Stimulated activated CD4-positive, alpha-beta T cell treated with anti-CD3 and anti-CD28 coated beads, Interleukin-12 subunit alpha, Interleukin-12 subunit beta, amount 100 ng/mL, for 24 hours (primary cell): Measurements from ENCODE around the gene NCAN.
A peak's percentile ranks its signal among the peaks of the same experiment; 100 is the strongest.
"Not testable (repeated sequence)": the region's sequence is repeated elsewhere in the genome, so short reads cannot be mapped to it uniquely, and the experiment has no call there.

Experiments
- DNase-seq, 2 experiments: peaks; one replicate each; pipeline ENCODE4 v3.0.0-alpha.2; 2020; ENCODE audit warnings: low read depth in 2 of 2

The NCAN gene

DNA sequence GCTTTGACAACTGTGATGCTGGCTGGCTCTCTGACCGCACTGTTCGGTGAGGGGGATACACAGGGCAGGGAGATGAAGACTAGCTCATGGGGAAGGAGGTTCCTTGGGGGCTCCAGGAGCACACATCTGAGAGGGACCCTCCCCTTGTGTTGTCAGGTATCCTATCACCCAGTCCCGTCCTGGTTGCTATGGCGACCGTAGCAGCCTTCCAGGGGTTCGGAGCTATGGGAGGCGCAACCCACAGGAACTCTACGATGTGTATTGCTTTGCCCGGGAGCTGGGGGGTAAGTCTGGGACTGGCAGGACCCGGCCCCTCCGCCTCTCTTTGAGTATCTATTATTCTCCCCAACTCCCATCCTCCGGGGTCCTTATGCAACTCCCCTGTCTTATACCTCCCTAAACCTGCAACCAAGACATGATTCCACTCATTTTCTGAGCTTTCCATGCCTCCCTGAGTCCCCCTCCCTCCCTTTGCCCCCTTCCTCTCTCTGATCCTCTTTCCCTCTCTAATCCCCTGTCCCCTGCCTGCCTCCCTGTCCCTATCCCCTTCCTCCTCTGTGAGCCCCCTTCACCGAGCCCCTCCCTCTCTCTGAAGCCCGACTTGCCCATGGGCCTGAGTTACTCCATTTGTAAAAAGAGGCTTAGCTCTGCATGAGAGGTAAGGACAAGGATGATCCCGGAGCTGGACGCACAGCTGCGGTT lies 12.5 kb downstream of the NCAN start:
- DNase-seq = no peak

- DNase-seq = peak; percentile 46 to 68
Observed at GRCh38 chr19:19224852-19225494, 13.2 kb downstream of the NCAN start.

- no peak for DNase-seq
Observed at GRCh38 chr19:19226204-19226603, 14.4 kb downstream of the NCAN start.

GRCh38 chr19:19226663-19227062 lies 14.9 kb downstream of the NCAN start:
- DNase-seq = no peak

- DNase-seq = no peak
Observed at GRCh38 chr19:19227217-19227616, 15.5 kb downstream of the NCAN start.

GRCh38 chr19:19229701-19230100 lies 17.9 kb downstream of the NCAN start:
- no peak for DNase-seq

- DNase-seq = no peak
Observed at GRCh38 chr19:19230999-19231398, 19.2 kb downstream of the NCAN start.

DNA sequence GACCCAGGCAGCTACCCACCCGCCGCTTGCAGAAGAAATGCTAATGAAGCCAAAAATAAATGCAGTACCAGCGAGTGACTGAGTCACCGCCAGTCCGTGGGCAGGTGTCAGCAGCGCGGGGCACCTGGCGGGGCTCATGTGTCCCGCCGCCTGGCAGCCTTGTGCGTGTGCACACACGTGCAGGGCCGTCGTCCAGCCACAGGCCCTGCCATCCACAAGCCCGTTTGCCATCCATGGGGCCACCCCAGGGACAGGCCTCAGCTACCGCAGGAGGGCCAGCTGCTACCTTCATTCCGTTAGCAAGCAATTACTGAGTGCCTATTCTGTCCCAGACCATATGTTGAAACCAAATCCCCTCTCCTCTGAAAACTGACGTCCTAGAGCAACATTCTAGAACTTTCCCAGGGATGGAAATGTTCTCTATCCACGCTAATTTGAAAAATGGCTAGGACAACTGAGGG lies 20.5 kb downstream of the NCAN start:
- no peak for DNase-seq

DNA sequence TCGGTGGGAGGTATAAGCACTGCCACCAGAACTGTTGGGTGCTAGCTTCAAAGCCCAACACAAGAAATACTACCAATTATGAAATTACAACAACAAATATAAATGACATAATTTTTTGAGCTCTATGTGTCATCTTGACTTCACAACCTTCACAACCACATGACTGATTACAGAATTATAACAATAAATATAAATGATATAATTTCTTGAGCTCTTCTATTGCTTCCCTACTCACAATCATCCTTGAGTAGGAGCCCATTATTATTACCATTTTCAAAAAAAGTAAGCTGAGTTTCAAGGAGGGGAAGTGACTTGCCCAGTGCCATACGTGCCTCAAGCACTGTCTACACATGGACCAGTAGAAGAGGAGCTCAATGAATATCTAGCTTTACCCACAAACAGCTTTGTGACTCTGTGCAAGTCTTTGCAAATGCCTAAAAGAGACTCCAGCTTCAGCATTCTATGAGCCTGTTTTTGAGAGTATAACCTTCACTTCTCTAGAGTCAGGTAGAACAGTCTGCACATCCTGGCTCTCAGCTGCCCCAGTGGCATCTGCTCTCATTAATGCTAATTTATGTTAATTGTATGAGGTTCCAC lies 22.6 kb downstream of the NCAN start:
- DNase-seq = no peak

DNA sequence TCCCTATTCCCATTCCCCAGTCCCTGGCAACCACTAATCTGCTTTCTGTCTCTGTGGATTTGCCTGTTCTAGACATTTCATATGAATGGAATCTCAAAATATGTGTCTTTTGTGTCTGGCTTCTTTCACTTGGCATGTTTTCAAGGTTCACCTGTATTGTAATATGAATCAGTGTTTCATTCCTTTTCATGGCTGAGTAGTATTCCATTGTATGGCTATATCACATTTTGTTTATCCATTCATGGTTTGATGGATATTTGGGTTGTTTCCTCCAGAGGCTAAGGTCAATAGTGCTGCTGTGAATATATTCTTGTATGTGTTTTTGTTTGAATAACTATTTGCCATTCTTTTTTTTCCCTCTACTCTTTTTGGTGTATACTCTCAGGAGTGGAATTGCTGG lies 24.4 kb downstream of the NCAN start:
- no peak for DNase-seq

DNA sequence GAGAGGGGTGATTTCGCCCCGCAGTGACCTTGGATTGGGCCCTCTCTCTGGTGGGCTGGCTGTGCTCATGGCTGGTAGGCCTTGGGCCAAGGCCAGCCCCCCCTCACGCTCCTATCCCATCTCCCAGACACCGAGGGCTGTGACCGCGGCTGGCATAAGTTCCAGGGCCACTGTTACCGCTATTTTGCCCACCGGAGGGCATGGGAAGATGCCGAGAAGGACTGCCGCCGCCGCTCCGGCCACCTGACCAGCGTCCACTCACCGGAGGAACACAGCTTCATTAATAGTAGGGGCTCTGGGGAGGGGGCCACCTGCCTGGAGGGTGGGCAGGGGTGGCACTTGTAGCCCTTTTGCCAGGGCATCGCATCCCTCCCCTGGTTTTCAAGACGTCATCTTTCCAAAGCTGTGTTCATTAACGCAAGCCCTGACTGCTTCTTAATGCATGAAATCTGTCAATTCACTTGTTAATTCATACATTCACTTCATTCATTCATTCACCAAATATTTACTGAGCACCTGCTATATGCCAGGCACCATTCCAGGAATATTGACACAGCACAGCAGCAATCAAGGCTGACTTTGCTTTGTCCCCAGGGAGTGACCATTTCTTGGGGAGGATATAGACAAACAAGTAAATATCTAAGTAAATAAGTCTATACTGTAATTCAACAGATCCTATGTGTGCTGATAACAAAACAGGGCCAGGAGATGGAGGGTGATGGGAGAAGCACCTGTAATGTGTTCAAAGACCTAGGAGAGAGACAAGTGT lies 26.6 kb downstream of the NCAN start:
- DNase-seq = no peak

- DNase-seq = no peak
Observed at GRCh38 chr19:19239675-19240074, 27.9 kb downstream of the NCAN start.

- DNase-seq = no peak
Observed at GRCh38 chr19:19240476-19240875, 28.7 kb downstream of the NCAN start.

DNA sequence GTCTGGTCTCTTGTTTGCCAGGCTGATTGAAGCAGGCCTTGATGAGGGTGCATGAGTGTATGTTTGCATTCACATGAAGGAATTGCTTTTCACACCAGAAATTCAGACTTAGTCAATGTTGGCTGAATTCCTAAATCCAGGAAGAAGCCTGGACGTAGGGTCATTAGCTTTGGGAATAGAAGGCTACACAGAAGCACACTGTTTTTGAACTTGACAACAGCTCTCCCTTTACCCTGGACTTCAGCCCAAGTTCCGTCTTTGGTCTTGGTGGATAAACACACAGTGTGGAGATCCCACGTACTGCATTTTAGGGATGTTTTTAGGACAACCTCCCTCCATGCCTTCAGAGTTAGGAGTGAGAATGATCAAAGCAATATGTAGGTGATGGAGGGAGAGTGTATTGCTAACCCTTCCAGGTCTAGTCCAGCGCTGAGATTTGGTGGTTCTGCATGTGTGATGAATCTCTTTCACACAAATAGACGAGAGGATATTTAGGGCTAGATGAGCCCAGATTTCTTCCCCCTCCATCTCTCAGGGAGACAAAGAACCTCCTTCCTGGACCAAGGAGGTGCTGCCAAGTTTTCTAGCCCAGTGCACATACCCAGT lies 38.5 kb downstream of the NCAN start:
- no peak for DNase-seq

DNA sequence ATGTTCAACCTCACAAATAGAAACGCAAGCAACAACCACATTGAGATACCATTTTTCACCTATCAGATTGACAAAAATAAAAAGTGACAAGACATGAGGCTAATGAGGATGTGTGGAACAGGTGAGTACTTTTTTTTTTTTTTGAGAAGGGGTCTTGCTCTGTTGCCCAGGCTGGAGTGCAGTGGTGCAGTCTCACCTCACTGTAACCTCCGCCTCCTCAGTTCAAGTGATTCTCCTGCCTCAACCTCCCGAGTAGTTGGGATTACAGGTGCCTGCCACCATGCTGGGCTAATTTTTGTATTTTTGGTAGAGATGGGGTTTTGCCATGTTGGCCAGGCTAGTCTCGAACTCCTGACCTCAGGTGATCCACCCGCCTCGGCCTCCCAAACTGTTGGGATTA lies 41.7 kb downstream of the NCAN start:
- not testable (repeated sequence) for DNase-seq

- no peak for DNase-seq
Observed at GRCh38 chr19:19256072-19256969, 44.6 kb downstream of the NCAN start.

DNA sequence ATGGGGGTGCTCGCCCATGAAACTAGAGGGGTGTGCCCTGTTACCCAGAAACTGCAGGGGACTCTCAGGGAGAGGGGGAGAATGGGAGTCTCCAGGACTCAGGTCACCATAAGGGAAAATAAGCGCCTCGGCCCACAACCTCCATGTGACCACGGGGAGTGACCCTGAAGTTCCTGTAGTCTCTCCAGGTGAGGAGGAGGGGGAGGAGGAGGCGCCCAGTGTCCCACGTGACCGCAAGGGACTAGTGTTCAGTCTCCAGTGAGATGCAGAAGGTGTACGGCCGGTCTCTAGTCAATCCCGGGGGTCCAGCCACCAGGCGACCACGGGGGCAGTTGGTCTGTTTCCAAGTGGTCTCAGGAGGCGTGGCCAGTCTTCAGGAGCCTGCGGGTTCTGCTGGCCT lies 45.4 kb downstream of the NCAN start:
- DNase-seq = no peak

GRCh38 chr19:19257836-19258588 lies 46.3 kb downstream of the NCAN start:
- no peak for DNase-seq

DNA sequence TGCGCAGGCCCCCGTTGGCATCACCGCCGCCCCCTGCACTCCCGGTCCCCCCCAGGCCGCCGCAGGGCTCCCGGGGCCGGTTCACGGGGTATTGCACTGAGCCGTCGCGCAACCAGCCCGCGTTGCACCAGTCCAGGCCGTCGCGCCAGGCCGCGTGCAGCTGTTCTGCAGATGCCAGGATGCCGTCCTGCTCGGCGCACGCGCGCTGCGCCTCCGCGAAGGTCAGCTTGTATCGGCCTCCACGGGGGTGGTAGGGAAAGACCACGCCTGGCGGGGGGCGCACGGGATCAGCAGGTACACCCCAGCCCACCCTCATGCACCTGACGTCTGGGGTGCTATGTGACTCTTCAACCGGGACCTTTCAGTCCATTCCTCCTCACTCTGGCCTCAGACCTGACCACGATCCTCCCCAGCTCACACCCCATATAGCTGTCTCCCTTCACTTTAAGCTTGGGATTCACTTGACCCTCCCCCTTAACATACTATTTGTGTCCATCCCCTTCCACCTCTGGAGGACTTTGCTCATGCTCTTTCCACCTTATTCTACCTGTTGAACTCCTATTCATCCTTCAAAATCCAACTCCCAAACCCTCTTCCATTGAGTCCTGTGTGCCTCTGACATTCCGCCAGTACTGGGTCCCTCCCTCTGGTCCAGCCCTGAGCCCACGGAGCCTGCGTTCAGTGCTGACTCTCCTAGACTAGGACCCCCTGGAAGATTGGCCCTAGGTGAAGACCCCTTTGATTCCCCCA lies 47.0 kb downstream of the NCAN start:
- no peak for DNase-seq
